ENCODE data around the gene LGI4.
"Not testable (repeated sequence)": the region's sequence is repeated elsewhere in the genome, so short reads cannot be mapped to it uniquely, and the experiment has no call there.

LGI4 gene

GRCh38 chr19:35108730-35109129, 26.1 kb downstream of the LGI4 start:
- H3K4me3 ChIP-seq (ENCODE audit: low read length), result no peak overlapping the region
- DNase-seq (ENCODE audit: low read depth), result no peak
- TF ChIP-seq CTCF (conservative IDR thresholded peaks at IDR 0.05; ENCODE audit: low read length), result no peak

GRCh38 chr19:35107545-35107944, 27.3 kb downstream of the LGI4 start:
- DNase-seq (ENCODE audit: low read depth), result peak; percentile 29
- TF ChIP-seq CTCF (conservative IDR thresholded peaks at IDR 0.05; ENCODE audit: low read length), result no peak
- H3K4me3 ChIP-seq (ENCODE audit: low read length), result no peak overlapping the region

- no peak overlapping the region for H3K4me3 ChIP-seq (ENCODE audit: low read length)
- no peak for DNase-seq (ENCODE audit: low read depth)
- TF ChIP-seq CTCF (conservative IDR thresholded peaks at IDR 0.05; ENCODE audit: low read length), result no peak
These were observed 27.8 kb downstream of the LGI4 start for GRCh38 chr19:35106898-35107541.

- TF ChIP-seq CTCF (conservative IDR thresholded peaks at IDR 0.05; ENCODE audit: low read length), result no peak
These were observed 28.6 kb downstream of the LGI4 start for GRCh38 chr19:35106291-35106583.

GRCh38 chr19:35105411-35106290, 29.2 kb downstream of the LGI4 start:
- TF ChIP-seq CTCF (conservative IDR thresholded peaks at IDR 0.05; ENCODE audit: low read length), result no peak
- no peak for DNase-seq (ENCODE audit: low read depth)
- no peak overlapping the region for H3K4me3 ChIP-seq (ENCODE audit: low read length)

More at GRCh38 chr19:35106291-35106583, 28.6 kb downstream of the LGI4 start:
- no peak overlapping the region for H3K4me3 ChIP-seq (ENCODE audit: low read length)
- no peak for DNase-seq (ENCODE audit: low read depth)

- TF ChIP-seq CTCF (conservative IDR thresholded peaks at IDR 0.05; ENCODE audit: low read length), result no peak
- no peak for DNase-seq (ENCODE audit: low read depth)
- H3K4me3 ChIP-seq (ENCODE audit: low read length), result no peak overlapping the region
These were observed 29.8 kb downstream of the LGI4 start for GRCh38 chr19:35105047-35105410.

GRCh38 chr19:35104361-35104760, 30.5 kb downstream of the LGI4 start:
- no peak for TF ChIP-seq CTCF (conservative IDR thresholded peaks at IDR 0.05; ENCODE audit: low read length)
- DNase-seq (ENCODE audit: low read depth), result no peak
- no peak overlapping the region for H3K4me3 ChIP-seq (ENCODE audit: low read length)

- not testable (repeated sequence) for H3K4me3 ChIP-seq (ENCODE audit: low read length); DNase-seq (ENCODE audit: low read depth)
These were observed 31.2 kb downstream of the LGI4 start for GRCh38 chr19:35103614-35104013.

GRCh38 chr19:35101949-35102348, 32.9 kb downstream of the LGI4 start:
- H3K4me3 ChIP-seq (ENCODE audit: low read length); DNase-seq (ENCODE audit: low read depth): not testable (repeated sequence)
